Non-pigmented ciliary epithelial cell (primary cell): ENCODE results near the gene CCDC86.
"Not testable (repeated sequence)": the region's sequence is repeated elsewhere in the genome, so short reads cannot be mapped to it uniquely, and the experiment has no call there.

Experiments used
- DNase-seq: peaks from one replicate; pipeline ENCODE4 v3.0.0-alpha.2; 2010; ENCODE audit warnings: low read depth

The CCDC86 gene

DNA sequence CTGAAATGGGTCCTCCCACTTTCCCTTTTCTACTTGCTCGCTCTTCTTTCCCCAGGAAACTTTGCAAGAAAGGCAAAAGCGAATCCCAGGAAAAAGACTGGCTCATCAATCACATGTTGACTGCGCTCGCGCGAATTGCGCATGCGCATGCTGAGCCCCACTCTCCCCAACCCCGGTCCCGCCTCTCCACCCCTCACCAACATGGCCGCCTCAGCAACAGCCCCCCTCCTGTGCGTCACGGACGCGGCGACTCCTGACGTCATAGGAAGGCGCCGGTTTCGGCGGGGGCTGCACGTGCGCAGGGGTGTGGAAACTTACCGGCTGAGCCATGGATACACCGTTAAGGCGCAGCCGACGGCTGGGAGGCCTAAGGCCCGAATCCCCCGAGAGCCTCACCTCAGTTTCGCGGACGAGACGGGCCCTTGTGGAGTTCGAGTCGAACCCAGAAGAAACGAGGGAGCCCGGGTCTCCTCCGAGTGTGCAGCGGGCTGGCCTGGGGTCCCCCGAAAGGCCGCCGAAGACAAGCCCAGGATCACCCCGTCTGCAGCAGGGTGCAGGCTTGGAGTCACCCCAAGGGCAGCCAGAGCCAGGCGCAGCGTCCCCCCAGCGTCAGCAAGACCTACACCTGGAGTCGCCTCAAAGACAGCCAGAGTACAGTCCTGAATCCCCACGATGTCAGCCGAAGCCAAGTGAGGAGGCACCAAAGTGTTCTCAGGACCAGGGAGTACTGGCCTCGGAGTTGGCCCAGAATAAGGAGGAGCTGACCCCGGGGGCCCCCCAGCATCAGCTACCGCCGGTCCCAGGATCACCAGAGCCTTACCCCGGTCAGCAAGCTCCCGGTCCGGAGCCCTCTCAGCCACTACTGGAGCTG, at the start of gene CCDC86:
Gene CCDC86 (plus strand): TSS at position 317 of the 871 bp plus-strand sequence. CDS start 12 bp downstream, at position 329.
- peak; percentile 68 for DNase-seq

DNA sequence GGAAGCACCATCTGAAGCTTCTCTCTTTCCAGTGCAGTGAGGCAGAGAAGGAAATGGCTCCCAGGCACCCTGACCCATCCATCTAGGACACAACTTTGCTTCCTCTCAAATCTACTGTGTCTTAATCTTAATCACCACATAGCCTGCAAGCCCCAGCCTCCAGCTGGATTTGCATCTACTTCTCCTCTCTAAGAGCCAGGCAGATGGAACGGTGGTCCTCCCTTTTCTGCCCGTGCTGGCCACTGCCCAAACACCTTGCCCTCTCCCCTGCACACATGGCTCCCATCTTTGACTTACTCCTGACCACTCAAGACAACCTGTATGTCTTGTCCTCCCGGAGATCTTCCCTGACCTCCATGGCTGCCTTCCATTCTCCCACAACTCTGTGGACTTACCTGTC, 49.4 kb upstream of the CCDC86 start:
- no peak for DNase-seq

GRCh38 chr11:60795291-60795690, 46.6 kb upstream of the CCDC86 start:
- DNase-seq = no peak

DNA sequence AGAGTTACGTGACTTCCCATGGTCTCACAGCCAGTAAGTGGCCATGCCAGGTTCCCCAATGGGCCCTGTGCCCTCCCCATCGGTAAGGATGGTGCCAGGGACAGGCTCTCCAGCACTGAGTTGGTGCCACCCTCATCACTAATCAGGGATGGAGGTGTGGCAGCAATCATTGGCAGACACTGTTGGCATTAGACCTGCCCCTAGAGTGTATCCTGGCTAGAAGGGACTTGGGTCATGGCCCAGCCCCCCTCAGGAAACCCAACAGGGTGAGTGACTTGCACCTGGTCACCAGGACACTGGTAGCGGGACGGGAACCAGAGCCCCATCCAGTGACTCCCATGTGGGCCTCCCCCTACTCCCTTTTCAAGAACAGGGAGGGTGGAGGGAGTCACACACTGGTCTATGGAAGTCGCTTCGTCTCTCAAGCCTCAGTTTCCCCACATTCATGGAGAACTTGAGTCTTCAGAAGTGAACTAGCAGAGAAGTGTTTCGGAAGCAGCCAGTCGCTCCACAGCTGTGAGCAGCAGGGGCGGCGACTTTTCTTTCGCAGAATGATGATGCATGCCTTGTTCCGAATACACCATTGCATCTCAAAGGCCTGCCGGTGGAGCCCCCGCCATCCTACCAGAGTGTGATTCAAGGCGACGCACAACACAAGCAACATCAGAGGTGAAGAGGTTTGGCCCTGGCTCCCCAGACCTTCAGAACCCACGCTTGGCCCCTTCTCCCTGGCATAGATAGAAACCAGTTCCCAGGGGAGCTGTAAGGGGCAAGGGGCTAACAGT, 43.9 kb upstream of the CCDC86 start:
- DNase-seq = no peak

DNA sequence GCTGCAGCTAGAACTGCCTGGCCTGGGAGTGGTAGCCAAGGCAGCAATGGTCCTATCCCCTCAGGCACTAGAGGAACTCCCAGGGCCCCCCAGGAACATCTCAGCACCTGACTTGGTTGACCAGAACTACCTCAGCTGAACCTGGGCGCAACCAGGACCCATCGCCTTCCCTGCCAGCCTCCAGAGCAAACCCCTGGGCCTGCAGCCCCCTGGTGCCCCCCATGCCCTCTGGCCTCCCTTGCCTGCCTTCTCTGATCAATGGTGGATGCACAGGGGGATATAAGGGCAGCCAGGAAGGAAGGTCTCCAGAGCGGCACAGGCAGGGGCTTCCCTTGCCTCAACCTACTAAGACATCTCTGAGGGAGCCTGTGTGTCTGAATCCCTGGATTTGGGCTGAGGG, 43.3 kb upstream of the CCDC86 start:
- no peak for DNase-seq

DNA sequence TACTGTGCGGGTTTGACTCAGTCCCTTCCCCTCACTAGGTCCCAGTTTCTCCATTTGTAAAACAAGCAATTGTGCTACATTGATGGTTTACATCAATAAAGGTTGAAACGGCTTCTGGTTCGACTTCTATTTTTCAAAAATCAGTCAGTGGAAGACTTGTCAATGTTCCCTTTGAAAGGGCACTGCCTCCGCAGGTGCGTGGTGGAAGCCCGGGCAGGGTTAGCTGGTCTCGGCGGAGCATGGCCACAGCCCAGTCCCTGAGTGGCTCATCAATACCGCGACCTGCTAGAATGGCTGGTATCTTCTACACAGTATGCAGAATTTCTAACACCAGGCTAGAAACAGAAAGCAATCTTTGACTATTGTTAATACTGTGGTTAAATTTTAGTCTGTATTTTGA, 40.7 kb upstream of the CCDC86 start:
- DNase-seq = no peak

DNA sequence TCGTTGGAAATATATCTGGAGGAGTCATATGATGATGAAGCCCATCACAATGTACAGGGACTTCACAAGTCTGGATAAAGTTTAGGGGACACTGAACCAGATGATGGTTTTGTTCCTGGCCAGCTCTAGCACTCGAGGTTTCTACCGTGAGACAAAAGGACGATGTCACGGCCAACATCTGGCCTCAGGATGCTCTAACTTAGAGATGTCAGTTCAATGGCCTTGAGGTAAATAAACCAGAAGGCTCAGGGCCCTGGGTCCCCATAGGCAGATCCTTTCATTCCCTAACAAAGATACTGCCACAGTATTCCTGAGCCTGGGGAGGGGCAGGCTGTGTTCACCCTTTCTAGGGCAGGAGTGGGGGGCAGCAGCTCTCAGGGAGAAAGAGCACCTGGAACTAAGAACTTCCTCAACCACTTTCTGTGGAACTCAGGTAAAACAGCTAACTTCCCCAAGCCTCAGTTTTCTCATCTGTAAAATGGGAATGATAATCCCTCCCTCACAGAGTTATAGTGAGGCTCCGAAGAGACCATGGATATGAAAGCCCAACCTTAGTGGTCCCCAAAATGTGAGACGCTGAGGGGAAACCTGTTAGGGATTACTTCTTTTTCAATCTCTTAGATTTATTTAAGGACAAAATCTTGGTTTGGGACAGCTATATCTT, 38.5 kb upstream of the CCDC86 start:
- no peak for DNase-seq

- no peak for DNase-seq
These were observed 32.7 kb upstream of the CCDC86 start for GRCh38 chr11:60809249-60809648.

- no peak for DNase-seq
These were observed 32.2 kb upstream of the CCDC86 start for GRCh38 chr11:60809691-60810090.

DNA sequence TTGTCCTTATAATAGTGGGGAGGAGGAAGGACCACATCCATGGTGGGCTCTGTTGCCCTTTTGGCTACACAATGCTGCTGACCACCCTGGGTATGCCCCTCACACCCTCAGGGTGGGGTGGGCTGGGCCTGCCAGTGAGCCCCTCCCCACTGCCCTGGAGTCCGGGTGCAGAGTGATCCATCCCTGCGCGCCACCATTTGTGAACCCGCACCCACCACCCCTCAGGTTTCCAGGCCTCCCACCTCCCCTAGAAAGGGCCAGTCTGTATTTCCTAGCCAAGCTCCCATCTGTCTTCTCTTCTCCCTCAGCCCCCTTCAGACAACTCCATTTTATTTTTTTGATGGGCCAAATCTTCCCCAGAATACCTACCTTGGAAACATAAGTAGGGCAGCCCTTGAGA, 31.8 kb upstream of the CCDC86 start:
- no peak for DNase-seq

DNA sequence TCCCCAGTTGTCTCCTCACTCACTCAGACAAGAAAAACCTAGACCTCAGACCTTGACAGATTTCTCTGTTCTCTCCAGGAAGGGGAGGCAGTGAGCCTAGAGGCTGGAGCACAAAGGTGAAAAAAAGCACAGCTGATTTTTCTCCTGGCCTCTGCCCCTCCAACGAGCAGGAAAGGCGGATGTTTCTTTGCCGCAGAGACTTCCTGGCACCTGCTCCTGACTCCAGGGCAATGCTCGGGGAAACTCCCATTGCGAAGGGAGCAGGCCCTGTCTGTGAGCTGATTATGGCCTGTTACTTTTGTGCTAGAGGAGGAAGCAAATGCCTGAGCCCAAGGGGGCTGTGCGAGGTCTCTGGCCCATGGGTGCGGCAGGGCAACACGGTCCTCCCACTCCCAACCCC, 31.3 kb upstream of the CCDC86 start:
- no peak for DNase-seq

DNA sequence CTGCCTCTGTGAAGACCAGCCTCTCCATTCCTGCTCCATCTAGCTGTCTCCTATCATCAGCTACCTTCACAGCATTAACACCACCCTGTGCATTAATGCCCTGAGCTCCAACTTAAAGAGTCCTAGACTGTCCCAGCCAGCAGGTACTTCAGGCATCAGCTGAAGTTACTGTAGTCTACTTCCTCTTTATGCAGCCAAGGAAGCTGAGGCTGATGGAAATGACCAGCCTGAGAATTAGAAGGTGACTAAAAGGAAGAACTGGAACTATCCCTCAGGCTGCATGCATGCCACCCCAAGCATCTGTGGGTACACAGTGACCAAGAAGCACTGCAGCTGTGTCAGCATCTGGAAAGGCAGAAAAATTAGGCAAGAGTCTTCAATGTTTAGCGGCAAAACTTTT, 28.6 kb upstream of the CCDC86 start:
- DNase-seq = no peak

DNA sequence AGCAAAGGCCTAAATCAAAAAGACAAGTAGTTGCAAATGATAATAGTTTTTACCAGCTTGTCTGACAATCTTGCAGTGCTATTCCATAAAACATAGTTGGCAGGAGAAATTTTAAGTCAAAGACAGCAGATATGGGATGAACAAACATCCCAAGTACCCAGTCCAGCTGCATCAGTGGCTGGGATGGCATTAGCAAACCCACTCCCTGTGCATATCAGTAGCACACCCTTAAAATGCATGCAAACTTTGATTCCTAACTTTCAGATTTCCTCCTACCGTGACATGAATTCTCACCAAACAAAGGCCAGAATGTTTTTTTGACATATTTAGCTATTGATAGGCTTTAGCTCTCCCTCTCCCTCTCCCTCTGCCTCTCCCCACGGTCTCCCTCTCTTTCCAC, 27.8 kb upstream of the CCDC86 start:
- no peak for DNase-seq

DNA sequence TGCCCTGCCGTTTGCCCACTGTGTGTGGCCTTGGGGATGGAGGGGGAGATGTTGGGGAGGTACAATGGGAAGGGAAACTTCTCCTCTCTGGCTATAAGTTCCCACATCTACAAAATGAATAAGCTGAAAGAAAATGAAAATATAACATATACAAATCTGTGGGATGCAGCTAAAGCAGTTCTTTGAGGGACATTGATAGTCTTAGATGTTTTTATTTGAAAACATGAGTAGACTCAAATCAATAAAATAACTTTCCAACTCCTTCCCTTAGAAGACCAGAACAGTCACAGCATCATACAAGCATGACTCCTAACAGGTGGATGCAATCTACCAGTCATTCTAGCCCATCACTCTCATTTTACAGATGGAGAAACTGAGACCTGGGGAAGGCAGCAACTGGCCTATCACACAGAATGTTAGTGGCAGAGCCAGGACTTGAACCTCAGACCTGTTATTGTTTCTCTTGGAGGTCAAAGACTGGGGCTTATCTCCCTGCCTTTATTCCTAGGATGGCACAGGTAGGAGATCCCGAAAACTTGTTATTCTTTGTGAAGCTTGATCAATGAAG, 25.2 kb upstream of the CCDC86 start:
- no peak for DNase-seq

DNA sequence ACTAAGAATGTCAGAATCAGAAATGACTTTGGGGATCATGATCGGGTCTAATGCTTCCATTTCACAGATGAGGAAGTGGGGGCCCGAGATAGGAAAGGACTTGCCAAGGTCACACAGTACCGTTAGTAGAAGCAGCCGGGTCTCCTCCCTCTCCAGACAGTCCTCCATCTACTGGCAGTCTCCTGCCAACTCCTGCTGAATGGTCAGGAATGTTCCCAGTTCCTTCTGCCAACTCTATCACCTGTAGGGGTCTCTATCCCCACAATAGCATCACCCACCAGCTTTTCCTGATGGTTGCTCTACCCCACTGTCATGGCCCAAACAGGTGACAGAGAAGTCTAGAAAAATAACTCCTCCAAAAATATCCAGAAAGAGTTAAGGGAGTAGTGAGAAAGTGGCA, 23.9 kb upstream of the CCDC86 start:
- DNase-seq = no peak

DNA sequence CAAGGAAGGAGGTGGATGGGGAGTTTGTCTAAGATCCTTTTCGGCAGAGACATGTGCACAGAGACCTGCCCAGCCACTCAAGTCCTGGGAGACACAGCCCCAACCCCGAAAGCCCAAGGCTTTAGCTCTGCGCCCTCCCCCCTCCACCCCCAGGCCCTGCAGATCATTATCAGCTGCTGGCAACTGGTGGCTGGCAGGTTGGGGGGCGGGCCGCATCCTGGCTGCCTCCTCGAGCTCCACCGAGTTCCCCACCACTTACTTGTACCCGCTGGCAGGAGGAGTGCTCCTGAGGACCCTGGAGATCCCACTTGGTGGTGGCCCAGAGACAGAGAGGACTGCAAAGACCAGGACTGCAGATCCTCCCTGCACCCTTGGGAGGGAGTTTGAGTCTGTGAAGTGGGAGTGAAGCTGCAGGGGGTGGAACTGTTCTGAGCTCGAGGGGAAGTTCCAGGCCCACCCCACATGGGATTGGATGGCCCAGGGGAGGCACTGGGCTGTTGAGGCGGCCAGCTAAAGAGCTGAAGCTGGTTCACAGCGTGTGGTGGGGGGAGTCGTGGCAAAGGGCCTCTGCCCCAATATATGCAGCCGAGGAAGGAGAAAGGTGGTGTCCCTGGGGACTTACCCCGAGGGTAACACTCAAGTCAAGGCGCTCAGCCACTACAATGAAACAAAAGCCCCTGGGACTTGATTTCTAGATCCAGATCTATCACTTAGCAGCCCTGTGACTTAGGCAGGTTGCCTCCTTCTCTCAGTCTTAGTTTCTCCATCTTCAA, 19.9 kb upstream of the CCDC86 start:
- no peak for DNase-seq

DNA sequence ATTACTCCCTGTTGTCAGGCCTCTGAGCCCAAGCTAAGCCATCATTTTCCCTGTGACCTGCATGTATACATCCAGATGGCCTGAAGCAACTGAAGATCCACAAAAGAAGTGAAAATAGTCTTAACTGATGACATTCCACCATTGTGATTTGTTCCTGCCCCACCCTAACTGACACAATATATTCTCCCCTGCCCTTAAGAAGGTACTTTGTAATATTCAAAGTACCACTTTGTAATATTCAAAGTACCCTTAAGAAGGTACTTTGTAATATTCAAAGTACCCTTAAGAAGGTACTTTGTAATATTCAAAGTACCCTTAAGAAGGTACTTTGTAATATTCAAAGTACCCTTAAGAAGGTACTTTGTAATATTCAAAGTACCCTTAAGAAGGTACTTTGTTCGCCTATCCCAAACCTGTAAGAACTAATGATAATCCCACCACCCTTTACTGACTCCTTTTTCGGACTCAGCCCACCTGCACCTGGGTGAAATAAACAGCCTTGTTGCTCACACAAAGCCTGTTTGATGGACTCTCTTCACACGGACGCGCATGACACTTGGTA, 18.1 kb upstream of the CCDC86 start:
- not testable (repeated sequence) for DNase-seq

- DNase-seq = no peak
These were observed 16.8 kb upstream of the CCDC86 start for GRCh38 chr11:60825118-60825517.

GRCh38 chr11:60825790-60826189, 16.1 kb upstream of the CCDC86 start:
- DNase-seq = no peak

GRCh38 chr11:60830478-60831142, 11.3 kb upstream of the CCDC86 start:
- DNase-seq = no peak

DNA sequence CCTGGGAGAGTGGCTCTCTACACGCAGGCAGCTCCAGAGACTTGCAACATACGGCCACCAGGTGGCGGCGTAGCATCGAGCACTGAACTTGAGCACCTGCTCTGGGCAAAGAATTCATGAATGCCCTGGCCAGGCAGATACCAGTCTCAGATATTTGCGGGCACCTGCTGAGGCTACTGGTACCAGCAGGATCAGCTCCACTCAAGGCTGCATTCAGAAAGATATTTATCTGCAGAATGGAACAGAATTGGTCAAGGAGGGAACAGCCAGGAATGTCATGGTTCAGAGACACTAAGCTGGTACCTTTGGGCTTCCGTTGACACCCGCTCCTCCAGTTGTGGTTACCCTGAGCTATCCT, 10.8 kb upstream of the CCDC86 start:
- peak; percentile 28 for DNase-seq
